ENCODE measurements around the gene MSN.

The MSN gene

GRCh38 chrX:65687367-65687766 lies 19.9 kb downstream of the MSN start:
- Histone ChIP-seq H3K79me2 (ENCODE audit: control insufficient read depth, insufficient read depth, low read length, poor library complexity) (no peaks in the 10 kb centered on the region), H3K36me3 (ENCODE audit: control insufficient read depth in 1 of 2, insufficient read depth in 2 of 2, low read length in 2 of 2) (no peaks in the 10 kb centered on the region), H3K18ac (ENCODE audit: low read length) (no peak overlapping the region), H2AK5ac (ENCODE audit: low read length) (no peak overlapping the region), H3K14ac (ENCODE audit: low read length) (no peak overlapping the region), H2AFZ (ENCODE audit: insufficient read depth, low read length, poor library complexity) (no peak overlapping the region), H2BK120ac (ENCODE audit: insufficient read depth, low read length, poor library complexity) (no peak overlapping the region), H2BK5ac (ENCODE audit: low read depth, low read length, poor library complexity) (no peak overlapping the region), H3K4ac (ENCODE audit: low read depth, low read length) (no peak overlapping the region), H4K12ac (ENCODE audit: low read depth, low read length) (no peak overlapping the region), H3K4me3 (ENCODE audit: low read depth, low read length) (no peak overlapping the region), H3K4me1 (ENCODE audit: control insufficient read depth in 1 of 2, insufficient read depth in 2 of 2, low read length in 2 of 2) (peaks cover 0 to 4% of the 10 kb centered on the region in 2 experiments), H3K4me2 (ENCODE audit: low read length) (no peak overlapping the region), H3K27me3 (ENCODE audit: insufficient read depth, low read length) (no peaks in the 10 kb centered on the region), H3K79me1 (ENCODE audit: low read length) (no peaks in the 10 kb centered on the region), H4K91ac (ENCODE audit: low read depth, low read length) (no peak overlapping the region), H3K9ac (ENCODE audit: low read length) (no peak overlapping the region), H3K23ac (ENCODE audit: low read length) (no peak overlapping the region), H3K27ac (ENCODE audit: low read depth, low read length) (no peak overlapping the region), H4K8ac (ENCODE audit: low read depth, low read length) (no peak overlapping the region), H2BK12ac (ENCODE audit: low read length) (no peak overlapping the region), H3K9me3 (ENCODE audit: insufficient read depth, low read depth, low read length) (no peaks in the 10 kb centered on the region)
- no CpG with 5 or more reads among the region's 3 CpGs for WGBS (ENCODE audit: extremely low coverage, insufficient coverage, insufficient read length)
- no peak for DNase-seq

DNA sequence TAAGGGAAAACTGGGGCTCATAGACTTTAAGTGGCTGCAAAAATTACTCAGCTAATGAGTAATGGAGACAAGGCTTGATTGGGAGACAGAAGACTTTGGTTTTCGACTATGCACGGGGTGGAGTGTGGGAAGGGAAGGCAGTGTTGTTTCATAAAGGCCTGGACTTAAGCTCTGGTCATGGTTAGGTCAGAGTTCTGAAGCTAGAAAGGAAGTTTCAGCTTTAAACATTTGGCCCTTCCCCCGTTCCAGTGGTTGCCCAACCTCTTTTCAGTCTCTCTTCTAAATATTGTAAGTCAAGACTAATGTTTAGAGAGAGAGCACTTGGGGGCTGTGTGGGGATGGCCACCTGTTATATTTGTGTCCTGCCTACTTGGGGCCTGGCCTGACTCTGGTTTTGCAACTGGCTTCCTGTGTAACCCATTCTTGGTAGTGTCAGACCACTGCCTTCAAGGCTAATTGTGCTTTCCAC lies 21.0 kb downstream of the MSN start:
- H3K9ac ChIP-seq (ENCODE audit: low read length), result no peak overlapping the region
- H4K8ac ChIP-seq (ENCODE audit: low read depth, low read length), result no peak overlapping the region
- H3K27ac ChIP-seq (ENCODE audit: low read depth, low read length), result no peak overlapping the region
- H3K23ac ChIP-seq (ENCODE audit: low read length), result no peak overlapping the region
- no peak overlapping the region for H3K4me3 ChIP-seq (ENCODE audit: low read depth, low read length)
- no peak overlapping the region for H4K12ac ChIP-seq (ENCODE audit: low read depth, low read length)
- no peak overlapping the region for H2BK5ac ChIP-seq (ENCODE audit: low read depth, low read length, poor library complexity)
- H3K27me3 ChIP-seq (ENCODE audit: insufficient read depth, low read length), result no peaks in the 10 kb centered on the region
- H2BK120ac ChIP-seq (ENCODE audit: insufficient read depth, low read length, poor library complexity), result no peak overlapping the region
- H3K4ac ChIP-seq (ENCODE audit: low read depth, low read length), result peak overlapping the region; percentile 46
- H3K4me2 ChIP-seq (ENCODE audit: low read length), result no peak overlapping the region
- H3K79me1 ChIP-seq (ENCODE audit: low read length), result no peaks in the 10 kb centered on the region
- no peak overlapping the region for H2AK5ac ChIP-seq (ENCODE audit: low read length)
- H2AFZ ChIP-seq (ENCODE audit: insufficient read depth, low read length, poor library complexity), result no peak overlapping the region
- DNase-seq, result no peak
- no peaks in the 10 kb centered on the region for H3K79me2 ChIP-seq (ENCODE audit: control insufficient read depth, insufficient read depth, low read length, poor library complexity)
- no peak overlapping the region for H3K14ac ChIP-seq (ENCODE audit: low read length)
- no peak overlapping the region for H3K18ac ChIP-seq (ENCODE audit: low read length)
- no peak overlapping the region for H4K91ac ChIP-seq (ENCODE audit: low read depth, low read length)
- peaks cover 0 to 4% of the 10 kb centered on the region in 2 experiments for H3K4me1 ChIP-seq (ENCODE audit: control insufficient read depth in 1 of 2, insufficient read depth in 2 of 2, low read length in 2 of 2)
- no CpG with 5 or more reads among the region's 3 CpGs for WGBS (ENCODE audit: extremely low coverage, insufficient coverage, insufficient read length)
- no peak overlapping the region for H2BK12ac ChIP-seq (ENCODE audit: low read length)
- no peaks in the 10 kb centered on the region for H3K36me3 ChIP-seq (ENCODE audit: control insufficient read depth in 1 of 2, insufficient read depth in 2 of 2, low read length in 2 of 2)
- H3K9me3 ChIP-seq (ENCODE audit: insufficient read depth, low read depth, low read length), result no peaks in the 10 kb centered on the region

DNA sequence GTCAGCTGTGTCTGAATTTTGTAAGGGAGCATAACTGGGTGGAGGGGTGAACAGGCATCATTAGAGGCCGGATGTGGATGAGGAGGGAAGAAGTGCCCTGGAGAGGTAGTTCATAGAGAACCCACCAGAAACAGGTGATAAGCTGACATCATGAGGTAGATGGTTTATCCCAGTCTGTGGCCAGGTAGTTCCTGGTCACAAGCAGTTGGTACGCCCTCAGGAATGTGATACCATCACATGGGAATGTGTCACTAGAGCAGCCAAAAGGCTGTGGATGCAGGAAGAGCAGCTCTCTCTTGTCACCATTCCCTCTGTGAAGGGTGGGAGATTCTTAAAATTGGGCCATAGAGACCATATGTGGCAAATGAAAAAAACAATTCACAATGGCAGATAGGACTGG lies 21.9 kb downstream of the MSN start:
- H3K4me3 ChIP-seq (ENCODE audit: low read depth, low read length), result no peak overlapping the region
- no peaks in the 10 kb centered on the region for H3K9me3 ChIP-seq (ENCODE audit: insufficient read depth, low read depth, low read length)
- H3K79me2 ChIP-seq (ENCODE audit: control insufficient read depth, insufficient read depth, low read length, poor library complexity), result no peaks in the 10 kb centered on the region
- H3K4me1 ChIP-seq (ENCODE audit: control insufficient read depth in 1 of 2, insufficient read depth in 2 of 2, low read length in 2 of 2), result peaks cover 0 to 4% of the 10 kb centered on the region in 2 experiments
- no peak overlapping the region for H3K14ac ChIP-seq (ENCODE audit: low read length)
- H3K9ac ChIP-seq (ENCODE audit: low read length), result no peak overlapping the region
- no peak overlapping the region for H4K12ac ChIP-seq (ENCODE audit: low read depth, low read length)
- no peak overlapping the region for H3K4me2 ChIP-seq (ENCODE audit: low read length)
- H3K23ac ChIP-seq (ENCODE audit: low read length), result no peak overlapping the region
- H3K18ac ChIP-seq (ENCODE audit: low read length), result no peak overlapping the region
- no peak overlapping the region for H3K4ac ChIP-seq (ENCODE audit: low read depth, low read length)
- H2AK5ac ChIP-seq (ENCODE audit: low read length), result no peak overlapping the region
- no peak overlapping the region for H2BK5ac ChIP-seq (ENCODE audit: low read depth, low read length, poor library complexity)
- no peak overlapping the region for H4K91ac ChIP-seq (ENCODE audit: low read depth, low read length)
- H4K8ac ChIP-seq (ENCODE audit: low read depth, low read length), result no peak overlapping the region
- WGBS (ENCODE audit: extremely low coverage, insufficient coverage, insufficient read length), result no CpG with 5 or more reads among the region's 2 CpGs
- DNase-seq, result no peak
- no peaks in the 10 kb centered on the region for H3K27me3 ChIP-seq (ENCODE audit: insufficient read depth, low read length)
- H3K79me1 ChIP-seq (ENCODE audit: low read length), result no peaks in the 10 kb centered on the region
- no peaks in the 10 kb centered on the region for H3K36me3 ChIP-seq (ENCODE audit: control insufficient read depth in 1 of 2, insufficient read depth in 2 of 2, low read length in 2 of 2)
- H3K27ac ChIP-seq (ENCODE audit: low read depth, low read length), result no peak overlapping the region
- H2BK120ac ChIP-seq (ENCODE audit: insufficient read depth, low read length, poor library complexity), result no peak overlapping the region
- no peak overlapping the region for H2AFZ ChIP-seq (ENCODE audit: insufficient read depth, low read length, poor library complexity)
- no peak overlapping the region for H2BK12ac ChIP-seq (ENCODE audit: low read length)

- no peak overlapping the region for H3K4ac ChIP-seq (ENCODE audit: low read depth, low read length)
- no peak overlapping the region for H3K4me2 ChIP-seq (ENCODE audit: low read length)
- H3K36me3 ChIP-seq (ENCODE audit: control insufficient read depth in 1 of 2, insufficient read depth in 2 of 2, low read length in 2 of 2), result no peaks in the 10 kb centered on the region
- H3K79me2 ChIP-seq (ENCODE audit: control insufficient read depth, insufficient read depth, low read length, poor library complexity), result no peaks in the 10 kb centered on the region
- no peak overlapping the region for H4K8ac ChIP-seq (ENCODE audit: low read depth, low read length)
- no peak overlapping the region for H3K23ac ChIP-seq (ENCODE audit: low read length)
- no peaks in the 10 kb centered on the region for H3K79me1 ChIP-seq (ENCODE audit: low read length)
- no peak overlapping the region for H2BK5ac ChIP-seq (ENCODE audit: low read depth, low read length, poor library complexity)
- peaks cover 0 to 4% of the 10 kb centered on the region in 2 experiments for H3K4me1 ChIP-seq (ENCODE audit: control insufficient read depth in 1 of 2, insufficient read depth in 2 of 2, low read length in 2 of 2)
- H3K9ac ChIP-seq (ENCODE audit: low read length), result no peak overlapping the region
- WGBS (ENCODE audit: extremely low coverage, insufficient coverage, insufficient read length), result no CpG with 5 or more reads among the region's 5 CpGs
- no peak overlapping the region for H2AFZ ChIP-seq (ENCODE audit: insufficient read depth, low read length, poor library complexity)
- H3K18ac ChIP-seq (ENCODE audit: low read length), result no peak overlapping the region
- H3K27ac ChIP-seq (ENCODE audit: low read depth, low read length), result no peak overlapping the region
- H2AK5ac ChIP-seq (ENCODE audit: low read length), result no peak overlapping the region
- H2BK120ac ChIP-seq (ENCODE audit: insufficient read depth, low read length, poor library complexity), result no peak overlapping the region
- no peak overlapping the region for H3K4me3 ChIP-seq (ENCODE audit: low read depth, low read length)
- no peak for DNase-seq
- no peak overlapping the region for H2BK12ac ChIP-seq (ENCODE audit: low read length)
- no peak overlapping the region for H3K14ac ChIP-seq (ENCODE audit: low read length)
- H4K91ac ChIP-seq (ENCODE audit: low read depth, low read length), result no peak overlapping the region
- no peaks in the 10 kb centered on the region for H3K9me3 ChIP-seq (ENCODE audit: insufficient read depth, low read depth, low read length)
- no peaks in the 10 kb centered on the region for H3K27me3 ChIP-seq (ENCODE audit: insufficient read depth, low read length)
- no peak overlapping the region for H4K12ac ChIP-seq (ENCODE audit: low read depth, low read length)
Measured at GRCh38 chrX:65690057-65690855, 22.8 kb downstream of the MSN start.

Measured in trophoblast cell (in vitro differentiated cells and primary cell).